ENCODE results near the gene ARRDC1.

DNA sequence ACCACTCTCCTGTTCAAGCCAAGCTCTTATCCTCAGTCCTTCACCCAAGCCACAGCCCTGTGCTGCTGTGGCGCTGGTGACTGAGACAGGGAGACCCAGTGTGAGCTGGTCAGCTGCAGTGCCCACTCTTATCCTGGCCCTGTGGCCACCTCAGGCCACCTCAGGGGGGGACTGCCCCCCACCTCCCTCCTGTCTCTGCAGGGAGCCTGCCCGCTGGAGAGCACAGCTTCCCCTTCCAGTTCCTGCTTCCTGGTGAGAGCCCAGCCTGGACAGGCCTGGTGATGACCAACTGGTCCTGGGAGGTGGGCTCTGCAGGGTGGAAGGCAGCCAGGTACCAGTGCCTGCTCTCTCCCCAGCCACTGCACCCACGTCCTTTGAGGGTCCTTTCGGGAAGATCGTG, 7.8 kb downstream of the ARRDC1 start:
- TF ChIP-seq, protein P1, sequence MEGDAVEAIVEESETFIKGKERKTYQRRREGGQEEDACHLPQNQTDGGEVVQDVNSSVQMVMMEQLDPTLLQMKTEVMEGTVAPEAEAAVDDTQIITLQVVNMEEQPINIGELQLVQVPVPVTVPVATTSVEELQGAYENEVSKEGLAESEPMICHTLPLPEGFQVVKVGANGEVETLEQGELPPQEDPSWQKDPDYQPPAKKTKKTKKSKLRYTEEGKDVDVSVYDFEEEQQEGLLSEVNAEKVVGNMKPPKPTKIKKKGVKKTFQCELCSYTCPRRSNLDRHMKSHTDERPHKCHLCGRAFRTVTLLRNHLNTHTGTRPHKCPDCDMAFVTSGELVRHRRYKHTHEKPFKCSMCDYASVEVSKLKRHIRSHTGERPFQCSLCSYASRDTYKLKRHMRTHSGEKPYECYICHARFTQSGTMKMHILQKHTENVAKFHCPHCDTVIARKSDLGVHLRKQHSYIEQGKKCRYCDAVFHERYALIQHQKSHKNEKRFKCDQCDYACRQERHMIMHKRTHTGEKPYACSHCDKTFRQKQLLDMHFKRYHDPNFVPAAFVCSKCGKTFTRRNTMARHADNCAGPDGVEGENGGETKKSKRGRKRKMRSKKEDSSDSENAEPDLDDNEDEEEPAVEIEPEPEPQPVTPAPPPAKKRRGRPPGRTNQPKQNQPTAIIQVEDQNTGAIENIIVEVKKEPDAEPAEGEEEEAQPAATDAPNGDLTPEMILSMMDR (IDR thresholded peaks at IDR 0.05; ENCODE audit: insufficient read depth, low read length): no peak
- TF ChIP-seq SPI1 (IDR thresholded peaks at IDR 0.05; ENCODE audit: borderline replicate concordance, low read depth): no peak

Data from HL-60 (cell line).